Heart right ventricle (tissue), 16 donors: Measurements from ENCODE around the gene SLC16A10. TPM values are rescaled to one million over a fixed set of nuclear protein-coding genes. Genes with fewer than 3 reads are reported as not detected.

Experiments used
- ATAC-seq, 8 donors: fragments of 200-7000 bp; cut with Tn5 transposase; one replicate each; pipeline ENCODE4 v1.9.1; 2020; ENCODE audit warnings: mild to moderate bottlenecking in 8 of 8, moderate library complexity in 8 of 8, moderate number of reproducible peaks in 1 of 8
- DNase-seq, 2 donors: peaks; one replicate each; pipeline ENCODE4 v3.0.0-alpha.2; 2020
- H3K27ac ChIP-seq, 10 donors: fragments of 200-600 bp; sonication (generic) in 2 of 10; one replicate each; pipeline versions ENCODE4 v1.5.0 to v1.8.0; 2020 to 2022; ENCODE audit warnings: mild to moderate bottlenecking in 3 of 10
- H3K27me3 ChIP-seq, 7 donors: fragments of 200-600 bp; one replicate each; pipeline ENCODE4 v1.8.0; 2021 to 2022; ENCODE audit warnings: mild to moderate bottlenecking in 2 of 7
- H3K36me3 ChIP-seq, 9 donors: fragments of 200-600 bp; sonication (generic) in 1 of 9; one replicate each; pipeline versions ENCODE4 v1.5.0 to v1.8.0; 2020 to 2022; ENCODE audit warnings: mild to moderate bottlenecking in 2 of 9
- H3K4me1 ChIP-seq, 9 donors: fragments of 200-600 bp; sonication (generic) in 1 of 9; one replicate each; pipeline versions ENCODE4 v1.5.0 to v1.8.0; 2020 to 2022; ENCODE audit warnings: mild to moderate bottlenecking in 4 of 9
- H3K4me3 ChIP-seq, 10 donors: fragments of 200-600 bp; sonication (generic) in 2 of 10; one replicate each; pipeline versions ENCODE4 v1.5.0 to v1.8.0; 2020 to 2022; ENCODE audit warnings: mild to moderate bottlenecking in 7 of 10, moderate library complexity in 2 of 10
- H3K9me3 ChIP-seq, 11 donors: fragments of 200-600 bp in 10 of 11; sonication (generic) in 2 of 11; one replicate each; pipeline versions ENCODE4 v1.5.0 to v1.8.0; 2013 to 2022; ENCODE audit warnings: mild to moderate bottlenecking in 2 of 11, control low read depth in 1 of 11, moderate library complexity in 1 of 11
- CTCF ChIP-seq, 9 donors: fragments of 200-600 bp; sonication (generic) in 2 of 9; IDR thresholded peaks; one replicate each; pipeline versions ENCODE4 v1.5.0 to v1.8.0; 2021 to 2022; ENCODE audit warnings: antibody characterized with exemption in 9 of 9, mild to moderate bottlenecking in 5 of 9, moderate library complexity in 1 of 9
- WGBS, 2 donors: extraction: QIAGEN DNeasy Blood & Tissue Kit; methylation state at CpG; one replicate each; pipeline ENCODE4 v1.1.7; 2013; ENCODE audit warnings: inconsistent platforms in 1 of 2; 5-methylcytosine and 5-hydroxymethylcytosine counted together
- intact Hi-C, 10 donors: fragments of 100-400 bp; cut with DNase I; formaldehyde crosslinking; loops; one replicate each; pipeline versions ENCODE4 v1.11.1 to v1.14.2; 2022
- polyA plus RNA-seq, 2 donors: library from polyadenylated mRNA; stranded (reverse); fragments of 200-250 nt; gene quantifications; one replicate each; pipeline ENCODE4 v1.2.3, GENCODE V29; 2013
- total RNA-seq, 10 donors: library from RNA; stranded (reverse); fragmentation: NEBNext Ultra II Directional in 3 of 10; extraction: Animal tissue kit (Norgen Biotek cat#: 25700) in 3 of 10; gene quantifications; one replicate each; pipeline versions ENCODE4 v1.2.1 to v1.2.4, GENCODE V29; 2021 to 2023
- donor health status: Arrhythmogenic right ventricular cardiomyopathy.
- donor health status: ischemic (EF 13 %, LVEDD 7.1; RV severe dilation, severe dysfunction).
- donor health status: healthy with polysubstance abuse.
- donor health status: DM: no; HTN: yes; CAD: no.
- donor health status: DM: no; HTN: no; CAD: no.
- donor health status: ischemic (EF 25% LVEDD 6.9; RV normal size, moderate dysfunction).
- donor health status: ischemic (EF 25% LVEDD 5.7; RV mildly dilated, moderate dysfunction).
- donor health status: healthy.
- donor health status: DM: yes; HTN: yes; CAD: no.
- donor health status: Ischemic cardiomyopathy.
- donor health status: ischemic (EF 35%, LVEDD 5.7; RV mildly dilated, moderate dysfunction).
- donor health status: nonischemic (EF 11% LVEDD 7.7; RV severe dilation, severe dysfunction).
- donor health status: DM: yes; HTN: yes; CAD: no.
- donor health status: PGD.
- donor health status: ischemic (EF 29% LVEDD 5.4; RV normal size, mild dysfunction).
- donor health status: nonischemic (EF 23%, LVEDD 6.1; RV moderate dilation, normal function).

The SLC16A10 gene
- total and polyA plus RNA-seq, 12 donors: 1.4 to 8.1 (median 5.7) TPM

- WGBS, 2 donors: 83 to 88% methylated on average over 3 of the region's 3 CpGs
- no peak overlapping the region for H3K4me3 ChIP-seq
- H3K36me3 ChIP-seq: no peaks in the 10 kb centered on the region
- TF ChIP-seq CTCF (IDR thresholded peaks at IDR 0.05): no peak
- H3K27me3 ChIP-seq: peaks cover 0 to 11% (median 0%) of the 10 kb centered on the region in 7 donors
- H3K9me3 ChIP-seq: peaks cover 0 to under 1% (median 0%) of the 10 kb centered on the region in 11 donors
- no peak overlapping the region for H3K27ac ChIP-seq
- DNase-seq: no peak
- peaks cover 0 to 6% (median 0%) of the 10 kb centered on the region in 9 donors for H3K4me1 ChIP-seq
- intact Hi-C loops: no loop called here
- no peak for ATAC-seq
Measured at GRCh38 chr6:111069382-111070104, 17.8 kb upstream of the SLC16A10 start.

- Histone ChIP-seq H3K4me3 (no peak overlapping the region), H3K27ac (no peak overlapping the region), H3K9me3 (no peaks in the 10 kb centered on the region), H3K27me3 (peaks cover 0 to 11% (median 0%) of the 10 kb centered on the region in 7 donors), H3K36me3 (no peaks in the 10 kb centered on the region), H3K4me1 (peaks cover 0 to 6% (median 0%) of the 10 kb centered on the region in 9 donors)
- DNase-seq (no peak), ATAC-seq (peak in 1 of 8 donors; percentile 22)
- 70 to 78% methylated on average over 11 of the region's 11 CpGs for WGBS, 2 donors
- no peak for TF ChIP-seq CTCF (IDR thresholded peaks at IDR 0.05)
- intact Hi-C loops: no loop called here
Measured at GRCh38 chr6:111070105-111071005, 16.9 kb upstream of the SLC16A10 start.

- H3K9me3 ChIP-seq: no peaks in the 10 kb centered on the region
- no peak overlapping the region for H3K4me3 ChIP-seq
- no peak for ATAC-seq
- H3K36me3 ChIP-seq: no peaks in the 10 kb centered on the region
- H3K27me3 ChIP-seq: peaks cover 0 to 8% (median 0%) of the 10 kb centered on the region in 7 donors
- H3K4me1 ChIP-seq: peaks cover 0 to 20% (median 0%) of the 10 kb centered on the region in 9 donors
- DNase-seq: no peak
- no peak overlapping the region for H3K27ac ChIP-seq
- WGBS, 2 donors: 86 to 96% methylated on average over 2 of the region's 2 CpGs
- no peak for TF ChIP-seq CTCF (IDR thresholded peaks at IDR 0.05)
- intact Hi-C loops: no loop called here
Measured at GRCh38 chr6:111072801-111073360, 14.4 kb upstream of the SLC16A10 start.

GRCh38 chr6:111074311-111074710 lies 13.0 kb upstream of the SLC16A10 start:
- Histone ChIP-seq H3K27ac (no peak overlapping the region), H3K4me3 (no peak overlapping the region), H3K36me3 (no peaks in the 10 kb centered on the region), H3K9me3 (no peaks in the 10 kb centered on the region), H3K27me3 (peaks cover 0 to 11% (median 0%) of the 10 kb centered on the region in 7 donors), H3K4me1 (peaks cover 0 to 20% (median 0%) of the 10 kb centered on the region in 9 donors)
- no peak for TF ChIP-seq CTCF (IDR thresholded peaks at IDR 0.05)
- DNase-seq: no peak
- ATAC-seq: no peak
- intact Hi-C loops: no loop called here
